ENCODE data around the gene NKX6-2. TPM values are rescaled to one million over a fixed set of nuclear protein-coding genes. Genes with fewer than 3 reads are reported as not detected.
A peak's percentile ranks its signal among the peaks of the same experiment; 100 is the strongest.

NKX6-2 gene
- total and polyA plus RNA-seq, 2 donors from 2014 or later: 2.5 TPM; not detected in 1

- H3K9me3 ChIP-seq (ENCODE audit: control insufficient read depth in 2 of 3, insufficient read depth in 1 of 3, low read length in 3 of 3): peaks cover 0 to 6% (median 0%) of the 10 kb centered on the region in 3 donors
- H3K4me3 ChIP-seq (ENCODE audit: low read length in 3 of 3): no peak overlapping the region
- no peak for TF ChIP-seq CTCF (IDR thresholded peaks at IDR 0.05; ENCODE audit: borderline replicate concordance, extremely low read depth, insufficient read depth)
- DNase-seq (peak in 2 of 5 donors; percentile 59 to 62), FAIRE-seq (no peak)
- intact Hi-C loops (cut with DNase I): no loop called here
- no peaks in the 10 kb centered on the region for H3K36me3 ChIP-seq (ENCODE audit: control insufficient read depth in 2 of 3, insufficient read depth in 3 of 3, low read length in 3 of 3)
- H3K9ac ChIP-seq (ENCODE audit: low read length in 3 of 3): no peak overlapping the region
- H3K27ac ChIP-seq (ENCODE audit: low read depth in 2 of 2, low read length in 2 of 2): no peak overlapping the region
- H3K27me3 ChIP-seq (ENCODE audit: control insufficient read depth, insufficient read depth, low read length): no peaks in the 10 kb centered on the region
- no peaks in the 10 kb centered on the region for H3K4me1 ChIP-seq (ENCODE audit: control insufficient read depth in 2 of 3, insufficient read depth in 2 of 3, low read depth in 1 of 3, low read length in 3 of 3)
These were observed 19.0 kb upstream of the NKX6-2 start for GRCh38 chr10:132804785-132805426.

GRCh38 chr10:132804287-132804686 lies 18.3 kb upstream of the NKX6-2 start:
- Histone ChIP-seq H3K36me3 (ENCODE audit: control insufficient read depth in 2 of 3, insufficient read depth in 3 of 3, low read length in 3 of 3) (no peaks in the 10 kb centered on the region), H3K27ac (ENCODE audit: low read depth in 2 of 2, low read length in 2 of 2) (no peak overlapping the region), H3K27me3 (ENCODE audit: control insufficient read depth, insufficient read depth, low read length) (no peaks in the 10 kb centered on the region), H3K9me3 (ENCODE audit: control insufficient read depth in 2 of 3, insufficient read depth in 1 of 3, low read length in 3 of 3) (peaks cover 0 to 6% (median 0%) of the 10 kb centered on the region in 3 donors), H3K4me3 (ENCODE audit: low read length in 3 of 3) (no peak overlapping the region), H3K4me1 (ENCODE audit: control insufficient read depth in 2 of 3, insufficient read depth in 2 of 3, low read depth in 1 of 3, low read length in 3 of 3) (no peaks in the 10 kb centered on the region), H3K9ac (ENCODE audit: low read length in 3 of 3) (no peak overlapping the region)
- no peak for TF ChIP-seq CTCF (IDR thresholded peaks at IDR 0.05; ENCODE audit: borderline replicate concordance, extremely low read depth, insufficient read depth)
- FAIRE-seq (no peak), DNase-seq (peak in 1 of 5 donors; percentile 25)
- intact Hi-C loops (cut with DNase I): no loop called here

GRCh38 chr10:132803416-132804210 lies 17.7 kb upstream of the NKX6-2 start:
- FAIRE-seq: no peak
- DNase-seq: peak in 2 of 5 donors; percentile 43 to 66
- TF ChIP-seq CTCF (IDR thresholded peaks at IDR 0.05; ENCODE audit: borderline replicate concordance, extremely low read depth, insufficient read depth): no peak
- Histone ChIP-seq H3K4me1 (ENCODE audit: control insufficient read depth in 2 of 3, insufficient read depth in 2 of 3, low read depth in 1 of 3, low read length in 3 of 3) (no peaks in the 10 kb centered on the region), H3K27me3 (ENCODE audit: control insufficient read depth, insufficient read depth, low read length) (no peaks in the 10 kb centered on the region), H3K27ac (ENCODE audit: low read depth in 2 of 2, low read length in 2 of 2) (no peak overlapping the region), H3K9me3 (ENCODE audit: control insufficient read depth in 2 of 3, insufficient read depth in 1 of 3, low read length in 3 of 3) (peaks cover 0 to 6% (median 0%) of the 10 kb centered on the region in 3 donors), H3K9ac (ENCODE audit: low read length in 3 of 3) (no peak overlapping the region), H3K4me3 (ENCODE audit: low read length in 3 of 3) (no peak overlapping the region), H3K36me3 (ENCODE audit: control insufficient read depth in 2 of 3, insufficient read depth in 3 of 3, low read length in 3 of 3) (no peaks in the 10 kb centered on the region)
- intact Hi-C loops (cut with DNase I): no loop called here
